Suppressor macrophage (primary cell): ENCODE results near the gene ZNF69.
"Not testable (repeated sequence)": the region's sequence is repeated elsewhere in the genome, so short reads cannot be mapped to it uniquely, and the experiment has no call there.

Experiments used
- DNase-seq, 4 experiments: peaks; one replicate each; pipeline ENCODE4 v3.0.0-alpha.2; 2020 to 2022
- total RNA-seq, 17 experiments: gene quantifications; one replicate each; lab custom pipeline; 2026; ENCODE audit warnings: mixed read lengths in 6 of 17, inconsistent platforms in 3 of 17; lab: John Stamatoyannopoulos, UW

ZNF69 gene
- 0.14 to 5.6 (median 2.5) reads per million in 17 experiments for total RNA-seq

GRCh38 chr19:11887611-11888531 is at the start of gene ZNF69:
ZNF69 (plus strand) TSS chr19:11887782; CDS start chr19:11887924, 142 bp downstream.
- DNase-seq, result peak; percentile 59 to 84 (median 70)

GRCh38 chr19:11843722-11844121 is 43.9 kb upstream of the ZNF69 start:
- no peak for DNase-seq

GRCh38 chr19:11847615-11848014 is 40.0 kb upstream of the ZNF69 start:
- not testable (repeated sequence) for DNase-seq

GRCh38 chr19:11848200-11848593 is 39.4 kb upstream of the ZNF69 start:
- no peak for DNase-seq

GRCh38 chr19:11848594-11849469 is 38.8 kb upstream of the ZNF69 start, which contains the start of gene ZNF439:
ZNF439 (plus strand) TSS chr19:11848726; CDS start chr19:11848868, 142 bp downstream.
- peak; percentile 67 to 82 (median 70) for DNase-seq

- not testable (repeated sequence) for DNase-seq
Observed at GRCh38 chr19:11850289-11850688, 37.3 kb upstream of the ZNF69 start.

- DNase-seq, result no peak
Observed at GRCh38 chr19:11853358-11853757, 34.2 kb upstream of the ZNF69 start.

GRCh38 chr19:11856596-11857250 is 30.9 kb upstream of the ZNF69 start:
- DNase-seq, result no peak

GRCh38 chr19:11860721-11861120 is 26.9 kb upstream of the ZNF69 start:
- DNase-seq, result no peak

- DNase-seq, result no peak
Observed at GRCh38 chr19:11861301-11861700, 26.3 kb upstream of the ZNF69 start.

- not testable (repeated sequence) for DNase-seq
Observed at GRCh38 chr19:11867766-11868165, 19.8 kb upstream of the ZNF69 start.

- DNase-seq, result no peak
Observed at GRCh38 chr19:11868188-11868587, 19.4 kb upstream of the ZNF69 start.

GRCh38 chr19:11872624-11873023 is 15.0 kb upstream of the ZNF69 start:
- DNase-seq, result no peak

GRCh38 chr19:11873762-11874161 is 13.8 kb upstream of the ZNF69 start:
- no peak for DNase-seq

- DNase-seq, result peak in 3 of 4 experiments; percentile 18 to 51 (median 46)
Observed at GRCh38 chr19:11879687-11880266, 7.8 kb upstream of the ZNF69 start.

- DNase-seq, result no peak
Observed at GRCh38 chr19:11880598-11880997, 7.0 kb upstream of the ZNF69 start.

GRCh38 chr19:11881151-11881800 is 6.3 kb upstream of the ZNF69 start:
- peak; percentile 72 to 83 (median 80) for DNase-seq

- DNase-seq, result no peak
Observed at GRCh38 chr19:11882606-11883005, 5.0 kb upstream of the ZNF69 start.

- DNase-seq, result peak in 3 of 4 experiments; percentile 1 to 13 (median 5)
Observed at GRCh38 chr19:11887234-11887610, 360 bp upstream of the ZNF69 start.

GRCh38 chr19:11889901-11890300 is 2.3 kb downstream of the ZNF69 start:
- DNase-seq, result not testable (repeated sequence)

- DNase-seq, result no peak
Observed at GRCh38 chr19:11890634-11891033, 3.1 kb downstream of the ZNF69 start.

GRCh38 chr19:11894851-11895250 is 7.3 kb downstream of the ZNF69 start:
- no peak for DNase-seq
